K562 (cell line): Measurements from ENCODE around the gene RALA. TPM values are rescaled to one million over a fixed set of nuclear protein-coding genes. Genes with fewer than 3 reads are reported as not detected.
A peak's percentile ranks its signal among the peaks of the same experiment; 100 is the strongest.

ENCODE experiments used
- AFF1 ChIP-seq, 2 experiments: fragments of 450-650 bp; IDR thresholded peaks; 2 replicates each; pipeline ENCODE4 v1.6.1; 2018; ENCODE audit warnings: mild to moderate bottlenecking in 2 of 2, low read depth in 1 of 2; ENCODE audit not compliant: partially characterized antibody in 2 of 2
- BCLAF1 ChIP-seq, 2 experiments: fragments of 450-650 bp in 1 of 2; IDR thresholded peaks; 2 replicates each; pipeline ENCODE4 v1.6.1; 2011 to 2017; ENCODE audit warnings: low read depth in 2 of 2, antibody characterized with exemption in 1 of 2, borderline replicate concordance in 1 of 2, low read length in 1 of 2, mild to moderate bottlenecking in 1 of 2, mixed read lengths in 1 of 2; ENCODE audit not compliant: control insufficient read depth in 1 of 2
- DACH1 ChIP-seq: fragments of 450-650 bp; IDR thresholded peaks from 2 replicates; pipeline ENCODE4 v1.6.1; 2018; ENCODE audit not compliant: partially characterized antibody
- MTF1 ChIP-seq: fragments of 250-450 bp; sonication (Bioruptor Pico); IDR thresholded peaks from 2 replicates; pipeline ENCODE4 v1.9.0; 2021; ENCODE audit warnings: moderate library complexity, mild to moderate bottlenecking, inconsistent platforms, borderline replicate concordance
- RBFOX2 ChIP-seq: fragments of 200-400 bp; formaldehyde crosslinking; IDR thresholded peaks from 2 replicates; pipeline ENCODE4 v1.6.1; 2017; ENCODE audit warnings: low read depth, mild to moderate bottlenecking, low read length, moderate library complexity
- SMAD3 ChIP-seq: fragments of 450-650 bp; formaldehyde crosslinking; conservative IDR thresholded peaks from 2 replicates; pipeline ENCODE4 v1.4.0; 2020; ENCODE audit warnings: mild to moderate bottlenecking
- SMARCA4 ChIP-seq: fragments of 450-650 bp; IDR thresholded peaks from 2 replicates; pipeline ENCODE4 v1.6.1; 2016
- STAT6 ChIP-seq: sonication (generic); formaldehyde crosslinking; IDR thresholded peaks from 2 replicates; pipeline ENCODE4 v1.8.1; 2023; ENCODE audit warnings: mild to moderate bottlenecking, missing genetic modification reagents
- YY1 ChIP-seq, 3 experiments: IDR thresholded peaks; 2 replicates each; pipeline ENCODE4 v1.6.1; 2011; ENCODE audit warnings: low read length in 2 of 3, mild to moderate bottlenecking in 2 of 3, moderate library complexity in 2 of 3, borderline replicate concordance in 1 of 3, control low read depth in 1 of 3, low read depth in 1 of 3; ENCODE audit not compliant: insufficient read depth in 3 of 3, insufficient replicate concordance in 2 of 3, control insufficient read depth in 1 of 3, insufficient read length in 1 of 3; ENCODE audit errors: extremely low read depth in 1 of 3
- ZKSCAN3 ChIP-seq: fragments of 250-450 bp; sonication (Bioruptor Pico); IDR thresholded peaks from 2 replicates; pipeline ENCODE4 v1.4.0; 2020
- ZNF175 ChIP-seq: fragments of 200-800 bp; sonication (Bioruptor generic); IDR thresholded peaks from 2 replicates; pipeline ENCODE4 v1.6.1; 2016; ENCODE audit warnings: low read depth, mild to moderate bottlenecking, missing genetic modification characterization, missing compliant biosample characterization
- ZNF212 ChIP-seq: fragments of 450-650 bp; formaldehyde crosslinking; IDR thresholded peaks from 2 replicates; pipeline ENCODE4 v1.4.0; 2020; ENCODE audit warnings: mild to moderate bottlenecking
- polyA plus RNA-seq, 8 experiments: library from polyadenylated mRNA; depleted of rRNA in 4 of 8; stranded (reverse) in 5 of 8; unstranded in 3 of 8; fragments of >200 nt; fragmentation: Nextera tagmentation in 2 of 8; fragmentation: Illumina TruSeq in 1 of 8; extraction: Ambion mirVana in 2 of 8; extraction: Trizol in 1 of 8; gene quantifications; 2 replicates each; pipeline versions ENCODE4 v1.2.1 to v1.2.3, GENCODE V29; 2011 to 2014; ENCODE audit warnings: inconsistent platforms in 1 of 8, missing spikeins in 1 of 8
- total RNA-seq, 7 experiments: library from RNA; depleted of rRNA in 6 of 7; stranded (reverse); fragments of >200 nt in 6 of 7; fragmentation: Illumina TruSeq in 2 of 7; extraction: Trizol in 2 of 7; gene quantifications; 2 replicates each; pipeline versions ENCODE4 v1.2.1 to v1.2.3, GENCODE V29; 2011 to 2021; ENCODE audit warnings: low replicate concordance in 1 of 7
- TF ChIP-seq, protein P1 (sequence below): fragments of 450-650 bp; IDR thresholded peaks from 2 replicates; pipeline ENCODE4 v1.6.1; 2016; ENCODE audit warnings: borderline replicate concordance

RALA gene
- total and polyA plus RNA-seq, 9 of the 15 experiments (the other 6 are each of a cell fraction or from before 2014, with no cell fraction given) = 7.2 to 28.0 (median 25.7) TPM

- peak in 1 of 2 experiments; percentile 39 for TF ChIP-seq AFF1 (IDR thresholded peaks at IDR 0.05; ENCODE audit: low read depth in 1 of 2, partially characterized antibody in 2 of 2)
- no peak for TF ChIP-seq ZKSCAN3 (CRISPR knock-in tag)
- TF ChIP-seq, protein P1, sequence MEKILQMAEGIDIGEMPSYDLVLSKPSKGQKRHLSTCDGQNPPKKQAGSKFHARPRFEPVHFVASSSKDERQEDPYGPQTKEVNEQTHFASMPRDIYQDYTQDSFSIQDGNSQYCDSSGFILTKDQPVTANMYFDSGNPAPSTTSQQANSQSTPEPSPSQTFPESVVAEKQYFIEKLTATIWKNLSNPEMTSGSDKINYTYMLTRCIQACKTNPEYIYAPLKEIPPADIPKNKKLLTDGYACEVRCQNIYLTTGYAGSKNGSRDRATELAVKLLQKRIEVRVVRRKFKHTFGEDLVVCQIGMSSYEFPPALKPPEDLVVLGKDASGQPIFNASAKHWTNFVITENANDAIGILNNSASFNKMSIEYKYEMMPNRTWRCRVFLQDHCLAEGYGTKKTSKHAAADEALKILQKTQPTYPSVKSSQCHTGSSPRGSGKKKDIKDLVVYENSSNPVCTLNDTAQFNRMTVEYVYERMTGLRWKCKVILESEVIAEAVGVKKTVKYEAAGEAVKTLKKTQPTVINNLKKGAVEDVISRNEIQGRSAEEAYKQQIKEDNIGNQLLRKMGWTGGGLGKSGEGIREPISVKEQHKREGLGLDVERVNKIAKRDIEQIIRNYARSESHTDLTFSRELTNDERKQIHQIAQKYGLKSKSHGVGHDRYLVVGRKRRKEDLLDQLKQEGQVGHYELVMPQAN = no peak
- TF ChIP-seq ZNF212 (CRISPR knock-in tag) = no peak
- TF ChIP-seq STAT6 (CRISPR knock-in tag) = no peak
- TF ChIP-seq ZNF175 (CRISPR knock-in tag) = no peak
- no peak for TF ChIP-seq YY1 (IDR thresholded peaks at IDR 0.05; ENCODE audit: borderline replicate concordance in 1 of 3, control insufficient read depth in 1 of 3, extremely low read depth in 1 of 3, insufficient read depth in 3 of 3, insufficient read length in 1 of 3, insufficient replicate concordance in 2 of 3, low read depth in 1 of 3, low read length in 2 of 3)
- no peak for TF ChIP-seq BCLAF1 (IDR thresholded peaks at IDR 0.05; ENCODE audit: borderline replicate concordance in 1 of 2, control insufficient read depth in 1 of 2, low read depth in 2 of 2, low read length in 1 of 2)
- TF ChIP-seq SMARCA4 = peak; percentile 98
- TF ChIP-seq DACH1 = peak; percentile 67
- no peak for TF ChIP-seq RBFOX2
- peak; percentile 71; the same call in 1 of the 2 replicates for TF ChIP-seq SMAD3 (CRISPR knock-in tag)
- no peak for TF ChIP-seq MTF1 (CRISPR knock-in tag)
These were observed 33.9 kb upstream of the RALA start (continued) for GRCh38 chr7:39589323-39590111.
